Esophagus muscularis mucosa (tissue), 4 donors: ENCODE data around the gene CADM3. TPM values are rescaled to one million over a fixed set of nuclear protein-coding genes. Genes with fewer than 3 reads are reported as not detected.

Source experiments
- DNase-seq: peaks from one replicate; pipeline ENCODE4 v3.0.0-alpha.2; 2017; ENCODE audit errors: extremely low spot score
- H3K27ac ChIP-seq, 4 donors: fragments of 200-600 bp; sonication (generic); replicated peaks in 1 of 4; 1 replicate in 3 of 4; 2 replicates in 1 of 4; pipeline ENCODE4 v1.5.1; 2016 to 2019; ENCODE audit warnings: mild to moderate bottlenecking in 1 of 4
- H3K27me3 ChIP-seq, 4 donors: fragments of 200-600 bp; sonication (generic); one replicate each; pipeline versions ENCODE4 v1.5.1 to v1.6.0; 2016 to 2019
- H3K36me3 ChIP-seq, 4 donors: fragments of 200-600 bp; sonication (generic); one replicate each; pipeline ENCODE4 v1.5.1; 2016 to 2019
- H3K4me1 ChIP-seq, 4 donors: fragments of 200-600 bp; sonication (generic); one replicate each; pipeline ENCODE4 v1.5.1; 2016 to 2019
- H3K4me3 ChIP-seq, 4 donors: fragments of 200-600 bp; sonication (generic); 1 replicate in 2 of 4; 2 replicates in 2 of 4; pipeline ENCODE4 v1.5.1; 2016 to 2019; ENCODE audit warnings: mild to moderate bottlenecking in 4 of 4, moderate library complexity in 1 of 4
- H3K9me3 ChIP-seq, 4 donors: fragments of 200-600 bp; sonication (generic); 1 replicate in 3 of 4; 2 replicates in 1 of 4; pipeline ENCODE4 v1.5.1; 2016 to 2019
- CTCF ChIP-seq, 3 experiments: fragments of 200-600 bp in 2 of 3; fragments of 450-650 bp in 1 of 3; sonication (generic) in 2 of 3; IDR thresholded peaks; one replicate each; pipeline ENCODE4 v1.5.1; 2017 to 2019; ENCODE audit warnings: antibody characterized with exemption in 3 of 3, mild to moderate bottlenecking in 2 of 3, moderate library complexity in 1 of 3
- EP300 ChIP-seq: sonication (generic); formaldehyde crosslinking; IDR thresholded peaks from one replicate; pipeline ENCODE4 v1.6.1; 2017; ENCODE audit warnings: antibody characterized with exemption
- POLR2A ChIP-seq: fragments of 450-650 bp; IDR thresholded peaks from one replicate; pipeline ENCODE4 v1.6.1; 2017; ENCODE audit warnings: antibody characterized with exemption, moderate library complexity, mild to moderate bottlenecking, low read depth
- POLR2AphosphoS5 ChIP-seq, 2 donors: sonication (generic); formaldehyde crosslinking; IDR thresholded peaks; one replicate each; pipeline ENCODE4 v1.6.1; 2017; ENCODE audit warnings: antibody characterized with exemption in 2 of 2
- WGBS: methylation state at CpG from one replicate; pipeline ENCODE4 v1.1.5; 2018; 5-methylcytosine and 5-hydroxymethylcytosine counted together
- intact Hi-C: fragments of 100-400 bp; cut with DNase I; formaldehyde crosslinking; loops from one replicate; pipeline ENCODE4 v1.15.1; 2023
- total RNA-seq, 4 donors: library from RNA; depleted of rRNA; stranded (reverse); fragments of >200 nt; gene quantifications; one replicate each; pipeline versions ENCODE4 v1.1.0 to v1.2.1, GENCODE V29; 2016

The CADM3 gene
- total RNA-seq, 4 donors from 2014 or later: 10.8 to 24.7 (median 20.4) TPM

GRCh38 chr1:159200769-159201168 lies 29.4 kb downstream of the CADM3 start:
- H3K36me3 ChIP-seq: peaks cover 0 to 9% (median 0%) of the 10 kb centered on the region in 4 donors
- intact Hi-C loops: no loop called here
- 52% methylated on average over 11 of the region's 18 CpGs for WGBS

GRCh38 chr1:159201642-159202041 lies 30.2 kb downstream of the CADM3 start:
- no peaks in the 10 kb centered on the region for H3K4me1 ChIP-seq
- DNase-seq: no peak
- H3K4me3 ChIP-seq: peak overlapping the region; percentile 20 to 39 (median 32)
- H3K27me3 ChIP-seq: peaks cover 0 to 57% (median 0%) of the 10 kb centered on the region in 4 donors
- 31% methylated on average over 4 of the region's 5 CpGs for WGBS
- peaks cover 0 to 9% (median 0%) of the 10 kb centered on the region in 4 donors for H3K36me3 ChIP-seq
- TF ChIP-seq CTCF (IDR thresholded peaks at IDR 0.05) (no peak), POLR2A (no peak), EP300 (no peak), POLR2AphosphoS5 (IDR thresholded peaks at IDR 0.05) (no peak)
- peak overlapping the region in 2 of 4 donors; percentile 17 to 55 for H3K27ac ChIP-seq
- H3K9me3 ChIP-seq: no peaks in the 10 kb centered on the region
- intact Hi-C loops: no loop called here

More at GRCh38 chr1:159200769-159201168, 29.4 kb downstream of the CADM3 start:
- Histone ChIP-seq H3K27ac (peak overlapping the region in 1 of 4 donors; percentile 55), H3K4me3 (peak overlapping the region; percentile 20 to 39 (median 32)), H3K4me1 (no peaks in the 10 kb centered on the region), H3K27me3 (peaks cover 0 to 48% (median 0%) of the 10 kb centered on the region in 4 donors), H3K9me3 (no peaks in the 10 kb centered on the region)
- no peak for DNase-seq
- no peak for TF ChIP-seq POLR2A

GRCh38 chr1:159203610-159204009 lies 32.2 kb downstream of the CADM3 start:
- Histone ChIP-seq H3K27me3 (peaks cover 0 to 76% (median 0%) of the 10 kb centered on the region in 4 donors), H3K9me3 (no peaks in the 10 kb centered on the region), H3K4me1 (peaks cover 0 to 5% (median 0%) of the 10 kb centered on the region in 4 donors), H3K27ac (peak overlapping the region in 2 of 4 donors; percentile 19 to 55), H3K36me3 (peaks cover 0 to 5% (median 0%) of the 10 kb centered on the region in 4 donors), H3K4me3 (peak overlapping the region in 2 of 4 donors; percentile 7 to 30)
- WGBS: 52% methylated on average over 6 of the region's 6 CpGs
- TF ChIP-seq EP300 (no peak), CTCF (IDR thresholded peaks at IDR 0.05) (no peak), POLR2AphosphoS5 (IDR thresholded peaks at IDR 0.05) (no peak), POLR2A (no peak)
- DNase-seq: no peak
- intact Hi-C loops: no loop called here

GRCh38 chr1:159204161-159205141 lies 33.0 kb downstream of the CADM3 start, which contains the start of gene ACKR1:
Gene ACKR1, plus strand, starts transcription at chr1:159204875. Its CDS starts 85 bp downstream, at chr1:159204960.
- TF ChIP-seq POLR2AphosphoS5 (IDR thresholded peaks at IDR 0.05) (peak in 1 of 2 donors; percentile 44), POLR2A (no peak)
- H3K4me3 ChIP-seq: peak within 1 kb of the TSS; percentile 28 to 49 (median 34)
- H3K4me1 ChIP-seq: peaks cover 0 to 5% (median 0%) of the 10 kb centered on the region in 4 donors
- H3K27me3 ChIP-seq: peaks cover 0 to 84% (median 0%) of the 10 kb centered on the region in 4 donors
- no peak for DNase-seq
- H3K27ac ChIP-seq: peak within 1 kb of the TSS in 3 of 4 donors; percentile 19 to 55 (median 27)
- WGBS: 57% methylated on average over 13 of the region's 13 CpGs
- H3K9me3 ChIP-seq: no peaks in the 10 kb centered on the region
- peaks cover 0 to 4% (median 0%) of the 10 kb centered on the region in 4 donors for H3K36me3 ChIP-seq
- intact Hi-C loops: no loop called here

- intact Hi-C loops: no loop called here
- no peak for DNase-seq
- Histone ChIP-seq H3K9me3 (no peaks in the 10 kb centered on the region), H3K27ac (peak overlapping the region in 2 of 4 donors; percentile 11 to 27), H3K27me3 (peaks cover 0 to 90% (median 0%) of the 10 kb centered on the region in 4 donors), H3K4me1 (peaks cover 0 to 5% (median 0%) of the 10 kb centered on the region in 4 donors), H3K36me3 (peaks cover 0 to 4% (median 0%) of the 10 kb centered on the region in 4 donors), H3K4me3 (peak overlapping the region; percentile 28 to 49 (median 34))
- WGBS: 54% methylated on average over 6 of the region's 6 CpGs
- no peak for TF ChIP-seq CTCF (IDR thresholded peaks at IDR 0.05)
- no peak for TF ChIP-seq EP300
- no peak for TF ChIP-seq POLR2A
- TF ChIP-seq POLR2AphosphoS5 (IDR thresholded peaks at IDR 0.05): no peak
These were observed 33.8 kb downstream of the CADM3 start for GRCh38 chr1:159205225-159205624.
